Natural killer cell (primary cell): ENCODE results near the gene NGLY1. TPM values are rescaled to one million over a fixed set of nuclear protein-coding genes. Genes with fewer than 3 reads are reported as not detected.

Source experiments
- ATAC-seq, 3 donors: fragments of 150-1000 bp in 2 of 3; fragments of 200-7000 bp in 1 of 3; cut with Tn5 transposase; 1 replicate in 1 of 3; 2 replicates in 2 of 3; pipeline ENCODE4 v1.10.0; 2021; ENCODE audit warnings: mild to moderate bottlenecking in 2 of 3, moderate library complexity in 2 of 3
- DNase-seq, 2 donors: peaks; one replicate each; pipeline versions ENCODE4 v3.0.0 to v3.0.0-alpha.2; 2013 to 2021; ENCODE audit warnings: mixed read lengths in 1 of 2
- H3K27ac ChIP-seq: one replicate; pipeline ENCODE4 v1.5.1; 2013; ENCODE audit warnings: mild to moderate bottlenecking, low read length
- H3K27me3 ChIP-seq: one replicate; pipeline ENCODE4 v1.6.1; 2013; ENCODE audit warnings: low read length; ENCODE audit not compliant: control insufficient read depth, insufficient read depth
- H3K36me3 ChIP-seq: one replicate; pipeline ENCODE4 v1.6.1; 2013; ENCODE audit warnings: low read length; ENCODE audit not compliant: control insufficient read depth, insufficient read depth
- H3K4me1 ChIP-seq: one replicate; pipeline ENCODE4 v1.6.1; 2013; ENCODE audit warnings: low read length; ENCODE audit not compliant: control insufficient read depth, insufficient read depth
- H3K4me3 ChIP-seq: one replicate; pipeline ENCODE4 v1.5.1; 2013; ENCODE audit warnings: low read length
- H3K9me3 ChIP-seq: one replicate; pipeline ENCODE4 v1.6.1; 2013; ENCODE audit warnings: low read length; ENCODE audit not compliant: control insufficient read depth, insufficient read depth
- H3K27ac Mint-ChIP-seq, 2 donors: one replicate each; pipeline ENCODE4 v1.8.0; 2022; ENCODE audit warnings: mild to moderate bottlenecking in 2 of 2, mixed read lengths in 2 of 2, moderate library complexity in 1 of 2
- H3K27me3 Mint-ChIP-seq, 2 donors: one replicate each; pipeline ENCODE4 v1.8.0; 2022; ENCODE audit warnings: low read depth in 2 of 2, mixed read lengths in 2 of 2
- H3K36me3 Mint-ChIP-seq: one replicate; pipeline ENCODE4 v1.8.0; 2022; ENCODE audit warnings: mixed read lengths
- H3K4me1 Mint-ChIP-seq, 2 donors: one replicate each; pipeline ENCODE4 v1.8.0; 2022; ENCODE audit warnings: mixed read lengths in 2 of 2
- H3K4me3 Mint-ChIP-seq: one replicate; pipeline ENCODE4 v1.8.0; 2022; ENCODE audit warnings: mild to moderate bottlenecking, moderate library complexity, mixed read lengths
- H3K9me3 Mint-ChIP-seq, 2 donors: one replicate each; pipeline ENCODE4 v1.8.0; 2022; ENCODE audit warnings: mixed read lengths in 2 of 2
- CTCF ChIP-seq: fragments of 200-600 bp; IDR thresholded peaks from one replicate; pipeline ENCODE4 v1.8.0; 2022; ENCODE audit warnings: antibody characterized with exemption
- WGBS: methylation state at CpG from one replicate; pipeline ENCODE4 v1.1.7; 2013; ENCODE audit warnings: missing lambda C conversion rate; ENCODE audit not compliant: insufficient coverage; 5-methylcytosine and 5-hydroxymethylcytosine counted together
- intact Hi-C: fragments of 100-400 bp; cut with micrococcal nuclease; formaldehyde crosslinking; loops from one replicate; pipeline ENCODE4 v1.14.2; 2022
- total RNA-seq, 4 donors: library from RNA; stranded (reverse); fragments of 120-200 nt in 1 of 4; gene quantifications; one replicate each; pipeline versions ENCODE4 v1.2.3 to v1.2.4, GENCODE V29; 2013 to 2022

The NGLY1 gene
- total RNA-seq, 3 donors from 2014 or later (not counting 1 experiment from before 2014, with no cell fraction given): 63.0 to 93.5 (median 88.6) TPM

DNA sequence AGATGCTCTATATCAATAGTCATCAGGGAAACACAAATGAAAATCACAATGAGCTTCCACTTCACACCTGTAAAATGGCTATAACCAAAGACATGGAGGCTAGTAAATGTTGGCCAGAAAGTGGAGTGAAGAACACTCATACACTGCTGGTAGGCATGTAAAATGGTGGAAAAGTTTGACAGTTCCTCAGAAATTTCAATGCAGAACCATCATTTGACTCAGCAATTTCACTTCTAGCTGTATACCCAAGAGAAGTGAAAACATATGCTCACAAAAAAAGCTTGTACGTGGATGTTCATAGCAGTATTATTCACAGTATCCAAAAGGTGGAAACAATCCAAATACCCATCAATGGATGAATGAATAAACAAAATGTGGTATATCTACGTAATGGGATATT, 99.4 kb downstream of the NGLY1 start:
- H3K27ac Mint-ChIP-seq: no peak overlapping the region
- DNase-seq (no peak), ATAC-seq (no peak)
- H3K9me3 Mint-ChIP-seq: no peaks in the 10 kb centered on the region
- Histone ChIP-seq H3K9me3 (no peaks in the 10 kb centered on the region), H3K27ac (no peak overlapping the region), H3K36me3 (no peaks in the 10 kb centered on the region), H3K4me3 (no peak overlapping the region), H3K27me3 (no peaks in the 10 kb centered on the region), H3K4me1 (no peaks in the 10 kb centered on the region)
- H3K36me3 Mint-ChIP-seq: no peaks in the 10 kb centered on the region
- no CpG with 5 or more reads among the region's 2 CpGs for WGBS
- peaks cover 0 to 6% of the 10 kb centered on the region in 2 donors for H3K27me3 Mint-ChIP-seq
- H3K4me1 Mint-ChIP-seq: no peaks in the 10 kb centered on the region
- H3K4me3 Mint-ChIP-seq: no peak overlapping the region
- no peak for TF ChIP-seq CTCF
- intact Hi-C loops: no loop called here

GRCh38 chr3:25683410-25683809, 99.8 kb downstream of the NGLY1 start:
- H3K4me3 Mint-ChIP-seq: no peak overlapping the region

GRCh38 chr3:25679642-25680302, 103.5 kb downstream of the NGLY1 start:
- no peaks in the 10 kb centered on the region for H3K36me3 ChIP-seq
- H3K27ac ChIP-seq: no peak overlapping the region
- DNase-seq: no peak
- Mint-ChIP-seq H3K27me3 (no peaks in the 10 kb centered on the region), H3K27ac (no peak overlapping the region), H3K4me1 (no peaks in the 10 kb centered on the region), H3K9me3 (no peaks in the 10 kb centered on the region), H3K36me3 (no peaks in the 10 kb centered on the region), H3K4me3 (no peak overlapping the region)
- ATAC-seq: no peak
- intact Hi-C loops: no loop called here
- TF ChIP-seq CTCF: no peak
- H3K9me3 ChIP-seq: no peaks in the 10 kb centered on the region
- 100% methylated on average over 5 of the region's 6 CpGs for WGBS
- H3K4me3 ChIP-seq: no peak overlapping the region
- H3K27me3 ChIP-seq: no peaks in the 10 kb centered on the region
- no peaks in the 10 kb centered on the region for H3K4me1 ChIP-seq

More at GRCh38 chr3:25683410-25683809, 99.8 kb downstream of the NGLY1 start:
- Histone ChIP-seq H3K27me3 (no peaks in the 10 kb centered on the region), H3K27ac (no peak overlapping the region), H3K4me1 (no peaks in the 10 kb centered on the region), H3K9me3 (no peaks in the 10 kb centered on the region), H3K36me3 (no peaks in the 10 kb centered on the region), H3K4me3 (no peak overlapping the region)
- Mint-ChIP-seq H3K27me3 (peaks cover 0 to 2% of the 10 kb centered on the region in 2 donors), H3K4me1 (no peaks in the 10 kb centered on the region), H3K27ac (no peak overlapping the region), H3K36me3 (no peaks in the 10 kb centered on the region), H3K9me3 (no peaks in the 10 kb centered on the region)
- intact Hi-C loops: no loop called here
- no CpG with 5 or more reads among the region's 1 CpG for WGBS
- no peak for ATAC-seq
- TF ChIP-seq CTCF: no peak
- no peak for DNase-seq

- Mint-ChIP-seq H3K27me3 (no peaks in the 10 kb centered on the region), H3K9me3 (no peaks in the 10 kb centered on the region), H3K36me3 (no peaks in the 10 kb centered on the region), H3K27ac (no peak overlapping the region), H3K4me1 (no peaks in the 10 kb centered on the region), H3K4me3 (no peak overlapping the region)
- Histone ChIP-seq H3K4me1 (no peaks in the 10 kb centered on the region), H3K4me3 (no peak overlapping the region), H3K27ac (no peak overlapping the region), H3K9me3 (no peaks in the 10 kb centered on the region), H3K27me3 (no peaks in the 10 kb centered on the region), H3K36me3 (no peaks in the 10 kb centered on the region)
- DNase-seq: no peak
- TF ChIP-seq CTCF: no peak
- no CpG with 5 or more reads among the region's 2 CpGs for WGBS
- intact Hi-C loops: no loop called here
- no peak for ATAC-seq
These were observed 104.1 kb downstream of the NGLY1 start for GRCh38 chr3:25679166-25679565.
